HG03064 (cell line): Measurements from ENCODE around the gene ENG.

Source experiments
- ATAC-seq: cut with Tn5 transposase; IDR thresholded peaks from one replicate; pipeline ENCODE4 v1.9.1; 2021; ENCODE audit warnings: low read depth; ENCODE audit not compliant: unreplicated experiment

ENG gene

GRCh38 chr9:127816362-127816725 lies 38.1 kb downstream of the ENG start:
- ATAC-seq: no peak

- no peak for ATAC-seq
These were observed 38.7 kb downstream of the ENG start for GRCh38 chr9:127815512-127816361.

- ATAC-seq: no peak
These were observed 39.6 kb downstream of the ENG start for GRCh38 chr9:127814619-127815511.

- ATAC-seq: no peak
These were observed 40.7 kb downstream of the ENG start for GRCh38 chr9:127813686-127814226.

- ATAC-seq: no peak
These were observed 41.4 kb downstream of the ENG start for GRCh38 chr9:127812936-127813675.

GRCh38 chr9:127812011-127812410 lies 42.4 kb downstream of the ENG start:
- no peak for ATAC-seq

- ATAC-seq: no peak
These were observed 43.9 kb downstream of the ENG start for GRCh38 chr9:127810378-127811187.

GRCh38 chr9:127809540-127810377 lies 44.7 kb downstream of the ENG start:
- ATAC-seq: no peak

GRCh38 chr9:127809002-127809539 lies 45.4 kb downstream of the ENG start:
- ATAC-seq: no peak

- no peak for ATAC-seq
These were observed 46.0 kb downstream of the ENG start for GRCh38 chr9:127808347-127809001.

GRCh38 chr9:127806871-127807270 lies 47.6 kb downstream of the ENG start:
- no peak for ATAC-seq

GRCh38 chr9:127805620-127806019 lies 48.8 kb downstream of the ENG start:
- ATAC-seq: no peak

- ATAC-seq: no peak
These were observed 50.7 kb downstream of the ENG start for GRCh38 chr9:127803507-127804352.

- peak; percentile 64 for ATAC-seq
These were observed 51.6 kb downstream of the ENG start, which contains the start of gene FPGS for GRCh38 chr9:127802576-127803443. FPGS (plus strand) TSS chr9:127802882; CDS start chr9:127802925, 43 bp downstream.

- no peak for ATAC-seq
These were observed 52.4 kb downstream of the ENG start for GRCh38 chr9:127801955-127802575.
